PFSK-1 (cell line): ENCODE measurements around the gene RNF26.

Experiments
- FOXP2 ChIP-seq: optimal IDR thresholded peaks from 2 replicates; pipeline ENCODE3; 2011; ENCODE audit warnings: borderline replicate concordance, control low read depth, inconsistent platforms; ENCODE audit not compliant: insufficient read depth; ENCODE audit errors: extremely low read length, extremely low read depth
- POLR2AphosphoS5 ChIP-seq: IDR thresholded peaks from 2 replicates; pipeline ENCODE4 v1.6.1; 2012; ENCODE audit warnings: low read depth, mild to moderate bottlenecking, control low read depth, low read length, moderate library complexity
- SIN3A ChIP-seq: IDR thresholded peaks from 2 replicates; pipeline ENCODE4 v1.6.1; 2012; ENCODE audit warnings: mild to moderate bottlenecking, low read length, moderate library complexity, borderline replicate concordance; ENCODE audit not compliant: insufficient read depth
- TAF1 ChIP-seq: IDR thresholded peaks from 2 replicates; pipeline ENCODE4 v1.6.1; 2012; ENCODE audit warnings: low read length, control low read depth, borderline replicate concordance; ENCODE audit not compliant: insufficient read depth
- TF ChIP-seq, protein P1 (sequence below), 2 experiments: IDR thresholded peaks; 2 replicates each; pipeline versions ENCODE4 v1.6.1 to v1.8.0; 2011 to 2012; ENCODE audit warnings: low read depth in 2 of 2, low read length in 2 of 2, control low read depth in 1 of 2, inconsistent platforms in 1 of 2, mild to moderate bottlenecking in 1 of 2, moderate library complexity in 1 of 2; ENCODE audit not compliant: insufficient read depth in 1 of 2

The RNF26 gene

DNA sequence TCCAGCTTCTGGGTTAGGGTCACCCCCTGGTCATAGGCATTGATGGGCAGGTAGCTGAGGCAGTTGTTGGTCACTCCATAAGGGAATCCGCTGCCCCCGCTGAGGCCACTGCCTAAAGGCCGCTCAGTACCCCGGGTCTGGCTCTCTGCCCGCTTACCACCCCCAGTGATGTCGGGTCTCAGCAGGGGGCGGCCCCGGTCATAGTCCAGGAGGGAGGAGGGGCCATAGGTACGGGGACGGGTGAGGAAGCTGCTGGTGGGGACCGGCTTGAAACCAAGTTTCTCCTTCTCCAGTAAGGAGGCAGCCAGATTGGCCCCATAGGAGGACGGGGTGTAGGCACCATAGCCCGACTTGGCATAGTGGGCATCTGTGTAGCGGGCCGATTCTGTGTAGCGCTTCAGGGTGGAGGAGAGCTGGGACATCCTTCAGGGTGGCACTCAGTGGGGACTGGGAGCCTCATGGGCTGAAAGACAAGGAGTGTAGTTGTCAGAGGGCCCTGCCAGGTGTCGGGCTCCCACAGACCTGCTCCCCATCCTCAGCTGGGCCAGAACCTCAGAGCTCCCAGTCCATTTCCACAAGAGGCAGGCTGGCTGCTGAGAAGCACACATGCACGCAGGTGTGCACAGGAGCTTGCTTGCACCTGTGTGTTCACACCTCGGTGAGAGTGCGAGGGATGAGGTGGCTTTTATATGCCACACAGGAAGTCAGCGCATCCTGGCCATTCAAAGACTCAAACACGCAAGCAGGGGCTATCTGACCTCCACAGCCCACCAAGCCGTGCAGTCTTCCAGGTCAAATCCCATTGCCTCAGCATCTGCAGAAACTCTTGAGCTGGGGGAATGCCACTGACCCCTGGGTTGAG lies 39.0 kb downstream of the RNF26 start:
- TF ChIP-seq POLR2AphosphoS5 (no peak), SIN3A (no peak), TAF1 (no peak), FOXP2 (no peak)
- TF ChIP-seq, protein P1, sequence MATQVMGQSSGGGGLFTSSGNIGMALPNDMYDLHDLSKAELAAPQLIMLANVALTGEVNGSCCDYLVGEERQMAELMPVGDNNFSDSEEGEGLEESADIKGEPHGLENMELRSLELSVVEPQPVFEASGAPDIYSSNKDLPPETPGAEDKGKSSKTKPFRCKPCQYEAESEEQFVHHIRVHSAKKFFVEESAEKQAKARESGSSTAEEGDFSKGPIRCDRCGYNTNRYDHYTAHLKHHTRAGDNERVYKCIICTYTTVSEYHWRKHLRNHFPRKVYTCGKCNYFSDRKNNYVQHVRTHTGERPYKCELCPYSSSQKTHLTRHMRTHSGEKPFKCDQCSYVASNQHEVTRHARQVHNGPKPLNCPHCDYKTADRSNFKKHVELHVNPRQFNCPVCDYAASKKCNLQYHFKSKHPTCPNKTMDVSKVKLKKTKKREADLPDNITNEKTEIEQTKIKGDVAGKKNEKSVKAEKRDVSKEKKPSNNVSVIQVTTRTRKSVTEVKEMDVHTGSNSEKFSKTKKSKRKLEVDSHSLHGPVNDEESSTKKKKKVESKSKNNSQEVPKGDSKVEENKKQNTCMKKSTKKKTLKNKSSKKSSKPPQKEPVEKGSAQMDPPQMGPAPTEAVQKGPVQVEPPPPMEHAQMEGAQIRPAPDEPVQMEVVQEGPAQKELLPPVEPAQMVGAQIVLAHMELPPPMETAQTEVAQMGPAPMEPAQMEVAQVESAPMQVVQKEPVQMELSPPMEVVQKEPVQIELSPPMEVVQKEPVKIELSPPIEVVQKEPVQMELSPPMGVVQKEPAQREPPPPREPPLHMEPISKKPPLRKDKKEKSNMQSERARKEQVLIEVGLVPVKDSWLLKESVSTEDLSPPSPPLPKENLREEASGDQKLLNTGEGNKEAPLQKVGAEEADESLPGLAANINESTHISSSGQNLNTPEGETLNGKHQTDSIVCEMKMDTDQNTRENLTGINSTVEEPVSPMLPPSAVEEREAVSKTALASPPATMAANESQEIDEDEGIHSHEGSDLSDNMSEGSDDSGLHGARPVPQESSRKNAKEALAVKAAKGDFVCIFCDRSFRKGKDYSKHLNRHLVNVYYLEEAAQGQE (IDR thresholded peaks at IDR 0.05; ENCODE audit: insufficient read depth in 1 of 2, low read depth in 2 of 2, low read length in 2 of 2), result no peak

DNA sequence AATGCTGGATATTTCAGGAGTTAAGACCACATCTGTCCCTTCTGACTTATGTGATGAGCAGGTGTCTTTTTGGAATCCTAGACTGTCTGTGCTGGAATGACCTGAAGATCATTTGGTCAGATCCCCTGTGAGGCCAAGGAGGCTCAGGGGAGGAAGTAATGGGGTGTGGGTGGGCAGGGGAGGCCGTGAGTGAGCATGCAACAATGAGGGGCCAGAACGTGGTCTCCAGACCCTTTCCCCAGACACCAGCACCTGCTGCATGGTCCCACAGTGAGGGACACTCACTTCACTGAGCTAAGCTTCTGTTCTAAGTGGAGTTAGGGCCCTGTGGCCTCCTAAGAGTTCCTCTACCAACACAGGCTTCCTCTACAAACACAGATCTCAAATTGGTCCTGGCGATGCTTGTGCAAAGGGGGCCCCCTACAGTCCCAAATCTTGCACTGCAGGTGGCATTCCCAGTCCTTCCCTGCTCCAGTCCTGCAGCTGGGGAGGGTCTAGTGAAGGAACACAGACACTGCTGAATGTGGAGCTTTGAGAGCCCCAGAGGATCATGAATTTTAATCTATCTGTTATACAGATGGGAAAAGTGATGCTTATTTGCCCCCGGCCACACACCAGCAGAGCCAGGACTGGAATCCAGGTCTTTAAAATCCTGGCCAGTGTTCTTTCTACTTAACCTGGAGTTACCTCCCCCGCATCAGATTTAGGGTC lies 39.7 kb downstream of the RNF26 start:
- TF ChIP-seq, protein P1 (IDR thresholded peaks at IDR 0.05; ENCODE audit: insufficient read depth in 1 of 2, low read depth in 2 of 2, low read length in 2 of 2), result no peak
- no peak for TF ChIP-seq SIN3A
- no peak for TF ChIP-seq FOXP2
- TF ChIP-seq TAF1, result no peak
- no peak for TF ChIP-seq POLR2AphosphoS5

DNA sequence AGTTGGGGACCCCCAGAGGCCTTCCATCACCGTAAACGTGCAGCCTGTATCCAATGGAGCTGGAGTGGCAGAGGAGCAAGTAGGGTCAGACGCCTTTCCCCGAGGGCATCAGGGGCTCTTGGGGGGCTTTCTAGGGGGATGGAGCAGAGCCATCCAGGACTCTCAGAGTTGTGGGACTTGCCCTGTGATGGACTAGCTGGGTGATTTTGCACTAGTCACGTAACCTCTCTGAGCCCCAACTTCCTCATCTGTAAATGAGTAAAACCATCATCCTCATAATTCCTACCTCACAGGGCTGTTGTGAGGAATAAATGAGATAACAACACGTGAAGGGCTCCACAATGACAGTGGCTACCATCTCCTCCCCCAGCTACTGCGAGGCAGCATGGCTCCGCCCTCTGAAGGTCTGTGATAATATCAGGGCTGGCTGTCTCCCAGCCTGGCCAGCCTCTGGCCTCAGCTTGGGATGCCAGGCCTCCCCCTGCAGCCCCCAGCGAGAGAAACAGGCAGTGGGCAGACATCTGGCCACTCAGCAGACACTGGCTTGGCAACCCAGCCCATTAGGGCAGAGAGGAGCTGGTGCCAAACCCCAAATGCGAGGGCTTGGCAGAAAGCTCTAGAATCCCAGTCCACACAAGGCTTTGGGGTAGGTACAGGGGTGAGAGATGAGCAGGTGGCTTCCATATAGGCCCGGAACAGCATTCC lies 40.5 kb downstream of the RNF26 start:
- no peak for TF ChIP-seq SIN3A
- TF ChIP-seq, protein P1 (IDR thresholded peaks at IDR 0.05; ENCODE audit: insufficient read depth in 1 of 2, low read depth in 2 of 2, low read length in 2 of 2), result no peak
- TF ChIP-seq FOXP2, result no peak
- TF ChIP-seq POLR2AphosphoS5, result no peak
- no peak for TF ChIP-seq TAF1

DNA sequence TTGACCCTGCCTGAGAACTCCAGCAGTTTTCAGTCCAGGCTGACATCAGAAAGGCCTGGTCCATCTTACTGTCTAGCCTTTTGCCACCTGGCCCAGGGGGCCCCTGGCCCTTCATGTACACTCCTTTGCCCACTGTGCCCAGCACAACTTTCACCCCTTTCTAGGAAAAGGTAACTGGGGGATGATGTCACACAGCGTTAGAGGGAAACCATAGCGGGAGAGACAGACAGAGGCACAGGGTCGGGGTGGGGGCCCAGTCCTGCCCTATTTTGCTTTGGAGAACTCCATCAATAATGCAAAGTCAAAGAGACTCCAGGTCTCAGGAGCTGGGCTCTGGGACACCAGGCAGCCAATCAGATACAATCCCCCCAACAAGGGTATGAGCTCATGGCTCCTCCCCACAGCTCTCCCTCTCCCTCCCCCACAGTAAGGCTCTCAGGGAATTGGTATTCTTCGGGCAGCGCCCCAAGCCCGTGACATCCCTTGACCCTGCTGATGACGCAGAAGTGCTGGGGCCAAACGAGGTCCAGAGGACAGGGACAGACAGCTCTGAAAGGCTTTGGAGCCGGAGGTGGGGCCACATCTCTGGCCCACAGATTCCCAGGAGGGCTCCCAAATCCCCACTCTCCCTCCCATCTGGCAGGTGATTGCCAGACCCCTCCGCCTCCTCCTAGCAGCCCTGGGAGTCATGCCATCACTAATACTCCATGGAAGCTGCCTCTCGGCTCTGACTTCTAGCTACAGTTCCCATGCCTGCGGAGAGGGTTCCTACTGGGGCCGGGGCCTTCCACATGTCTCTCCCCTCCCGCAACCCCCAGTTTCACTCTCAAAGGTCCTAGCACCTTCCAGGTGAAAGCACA lies 41.2 kb downstream of the RNF26 start:
- TF ChIP-seq TAF1, result no peak
- no peak for TF ChIP-seq POLR2AphosphoS5
- no peak for TF ChIP-seq FOXP2
- TF ChIP-seq SIN3A, result no peak
- TF ChIP-seq, protein P1 (IDR thresholded peaks at IDR 0.05; ENCODE audit: insufficient read depth in 1 of 2, low read depth in 2 of 2, low read length in 2 of 2), result no peak
